Measurements from ENCODE around the gene PKM.

Gene PKM

DNA sequence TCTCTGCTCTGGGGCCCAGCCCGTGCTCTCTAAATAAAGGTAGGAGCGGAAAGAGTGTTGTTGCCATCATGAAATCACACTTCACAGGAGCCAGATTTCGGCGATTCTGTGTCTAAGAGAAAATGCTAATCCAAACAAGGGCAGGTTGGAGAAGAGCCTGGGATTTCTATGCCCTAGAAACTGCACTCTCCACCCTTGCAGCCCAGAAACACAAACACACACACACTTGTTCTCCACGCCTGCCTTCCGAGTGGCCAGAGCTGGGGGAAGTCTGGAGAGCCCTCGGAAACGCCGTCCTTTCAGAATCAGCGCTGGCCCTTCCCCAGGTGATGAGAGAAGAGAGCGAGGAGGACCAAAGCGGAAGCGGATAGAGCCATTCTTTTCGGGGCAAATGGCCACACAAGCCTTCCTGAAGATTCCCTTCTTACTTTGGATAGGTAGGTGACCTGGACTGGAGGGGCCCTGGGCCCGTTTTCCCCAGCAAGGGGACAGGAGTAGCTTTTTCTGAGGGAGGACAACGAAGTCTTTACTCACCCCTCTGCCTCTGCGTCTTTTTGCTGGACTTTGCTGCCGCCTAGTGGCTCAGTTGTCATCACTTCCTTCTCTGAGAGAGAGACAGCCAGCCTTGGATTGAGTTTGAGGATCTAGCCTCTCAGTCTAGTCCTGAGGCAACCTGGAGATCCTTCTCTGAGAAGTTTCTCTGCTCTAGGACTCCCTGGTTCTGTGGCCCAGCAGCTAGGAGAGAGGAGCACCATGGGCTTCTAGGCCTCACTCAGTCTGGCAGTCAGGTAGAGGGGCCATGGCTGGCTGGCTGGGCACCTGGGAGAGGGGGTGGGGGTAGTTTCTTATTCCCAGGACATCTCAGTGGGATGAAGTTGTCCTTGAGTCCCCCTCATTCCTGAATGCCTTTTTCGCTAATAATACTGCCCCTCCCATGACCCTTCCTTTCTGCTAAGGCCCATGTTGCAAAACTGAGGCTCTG is 75.1 kb downstream of the PKM start:
- no peak overlapping the region for H3K14ac ChIP-seq (ENCODE audit: low read length)
- no peak overlapping the region for H3K4me2 ChIP-seq (ENCODE audit: insufficient read depth, low read length, poor library complexity, severe bottlenecking)
- H3K4ac ChIP-seq (ENCODE audit: low read length): no peak overlapping the region
- no peak overlapping the region for H2BK5ac ChIP-seq (ENCODE audit: low read length)
- no peak overlapping the region for H3K27ac ChIP-seq (replicated peaks; ENCODE audit: low read length)
- no CpG with 5 or more reads among the region's 19 CpGs for WGBS, 2 donors (ENCODE audit: extremely low coverage in 2 of 2, insufficient read length in 2 of 2, insufficient replicate concordance in 1 of 2)
- peak overlapping the region; percentile 79 for H2AFZ ChIP-seq (ENCODE audit: low read length)
- no peak overlapping the region for H3K4me3 ChIP-seq (ENCODE audit: low read length in 2 of 2)
- peak overlapping the region; percentile 7 for H2BK12ac ChIP-seq (ENCODE audit: low read length)
- no peaks in the 10 kb centered on the region for H3K79me1 ChIP-seq (ENCODE audit: low read depth, low read length)
- H3K9me3 ChIP-seq (replicated peaks in 1 of 2; ENCODE audit: control insufficient read depth in 2 of 2, insufficient read depth in 1 of 2, low read depth in 1 of 2, low read length in 2 of 2): no peaks in the 10 kb centered on the region
- H4K8ac ChIP-seq (ENCODE audit: low read depth, low read length): no peak overlapping the region
- no peak overlapping the region for H2AK5ac ChIP-seq (ENCODE audit: low read depth, low read length)
- no peak overlapping the region for H4K91ac ChIP-seq (ENCODE audit: low read depth, low read length, poor library complexity)
- H3K36me3 ChIP-seq (replicated peaks in 1 of 2; ENCODE audit: control insufficient read depth in 2 of 2, insufficient read depth in 2 of 2, low read length in 2 of 2): no peaks in the 10 kb centered on the region
- H3K27me3 ChIP-seq (ENCODE audit: control insufficient read depth in 3 of 3, insufficient read depth in 3 of 3, low read depth in 1 of 3, low read length in 3 of 3): no peaks in the 10 kb centered on the region
- H3K23ac ChIP-seq (ENCODE audit: low read depth, low read length, poor library complexity): no peak overlapping the region
- no peak overlapping the region for H3K9ac ChIP-seq (ENCODE audit: low read depth, low read length, poor library complexity)
- no peak overlapping the region for H2BK15ac ChIP-seq (ENCODE audit: low read length)
- peak overlapping the region; percentile 21 for H3K18ac ChIP-seq (ENCODE audit: low read length)
- no peak overlapping the region for H2BK120ac ChIP-seq (ENCODE audit: low read depth, low read length)
- peak; percentile 80 for DNase-seq (ENCODE audit: low spot score)
- peaks cover 1 to 4% of the 10 kb centered on the region in 2 donors for H3K4me1 ChIP-seq (ENCODE audit: control insufficient read depth in 2 of 2, insufficient read depth in 1 of 2, low read depth in 1 of 2, low read length in 2 of 2)

DNA sequence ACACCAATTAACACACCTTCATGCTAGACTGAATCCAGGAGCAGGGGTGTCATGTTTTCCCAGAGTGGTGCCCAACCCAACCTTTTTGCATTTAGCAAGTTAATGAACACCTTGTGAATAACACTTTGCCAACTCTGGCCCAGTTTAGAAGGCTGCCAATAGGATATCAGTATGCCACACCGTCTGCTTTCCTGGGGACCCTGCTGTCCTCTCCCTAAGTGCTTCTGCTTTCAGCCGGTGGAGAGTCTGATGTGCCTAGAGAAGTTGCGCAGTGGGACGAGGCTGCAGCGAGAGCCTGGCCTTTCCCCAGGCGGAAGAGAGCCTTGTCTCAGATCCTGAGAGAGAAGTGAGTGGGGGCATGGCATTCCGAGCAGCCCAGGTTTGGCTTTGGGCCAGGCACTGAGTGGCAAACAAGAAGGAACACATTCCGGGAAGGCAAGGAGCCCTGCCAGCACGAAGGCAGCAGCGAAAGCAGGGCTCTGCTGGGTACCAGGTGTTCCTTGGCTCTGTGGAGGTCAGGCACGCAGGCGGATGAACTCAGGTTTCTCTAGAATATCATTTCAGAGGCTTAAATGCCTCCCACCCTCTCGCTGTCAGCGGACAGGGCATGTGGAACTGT is 75.9 kb downstream of the PKM start:
- peak overlapping the region; percentile 79 for H2AFZ ChIP-seq (ENCODE audit: low read length)
- no peaks in the 10 kb centered on the region for H3K9me3 ChIP-seq (replicated peaks in 1 of 2; ENCODE audit: control insufficient read depth in 2 of 2, insufficient read depth in 1 of 2, low read depth in 1 of 2, low read length in 2 of 2)
- no peaks in the 10 kb centered on the region for H3K36me3 ChIP-seq (replicated peaks in 1 of 2; ENCODE audit: control insufficient read depth in 2 of 2, insufficient read depth in 2 of 2, low read length in 2 of 2)
- H2AK5ac ChIP-seq (ENCODE audit: low read depth, low read length): no peak overlapping the region
- H2BK5ac ChIP-seq (ENCODE audit: low read length): no peak overlapping the region
- H3K4me3 ChIP-seq (ENCODE audit: low read length in 2 of 2): no peak overlapping the region
- H3K79me1 ChIP-seq (ENCODE audit: low read depth, low read length): no peaks in the 10 kb centered on the region
- no peak overlapping the region for H3K27ac ChIP-seq (replicated peaks; ENCODE audit: low read length)
- no peaks in the 10 kb centered on the region for H3K4me1 ChIP-seq (ENCODE audit: control insufficient read depth in 2 of 2, insufficient read depth in 1 of 2, low read depth in 1 of 2, low read length in 2 of 2)
- no peak overlapping the region for H3K14ac ChIP-seq (ENCODE audit: low read length)
- no peak overlapping the region for H4K8ac ChIP-seq (ENCODE audit: low read depth, low read length)
- H3K23ac ChIP-seq (ENCODE audit: low read depth, low read length, poor library complexity): no peak overlapping the region
- H3K9ac ChIP-seq (ENCODE audit: low read depth, low read length, poor library complexity): no peak overlapping the region
- no peak overlapping the region for H2BK12ac ChIP-seq (ENCODE audit: low read length)
- no peak overlapping the region for H2BK120ac ChIP-seq (ENCODE audit: low read depth, low read length)
- no peak overlapping the region for H3K4me2 ChIP-seq (ENCODE audit: insufficient read depth, low read length, poor library complexity, severe bottlenecking)
- no peak overlapping the region for H2BK15ac ChIP-seq (ENCODE audit: low read length)
- H3K4ac ChIP-seq (ENCODE audit: low read length): no peak overlapping the region
- H3K18ac ChIP-seq (ENCODE audit: low read length): peak overlapping the region; percentile 6
- no peak for DNase-seq (ENCODE audit: low spot score)
- no peak overlapping the region for H4K91ac ChIP-seq (ENCODE audit: low read depth, low read length, poor library complexity)
- H3K27me3 ChIP-seq (ENCODE audit: control insufficient read depth in 3 of 3, insufficient read depth in 3 of 3, low read depth in 1 of 3, low read length in 3 of 3): no peaks in the 10 kb centered on the region
- no CpG with 5 or more reads among the region's 14 CpGs for WGBS, 2 donors (ENCODE audit: extremely low coverage in 2 of 2, insufficient read length in 2 of 2, insufficient replicate concordance in 1 of 2)

DNA sequence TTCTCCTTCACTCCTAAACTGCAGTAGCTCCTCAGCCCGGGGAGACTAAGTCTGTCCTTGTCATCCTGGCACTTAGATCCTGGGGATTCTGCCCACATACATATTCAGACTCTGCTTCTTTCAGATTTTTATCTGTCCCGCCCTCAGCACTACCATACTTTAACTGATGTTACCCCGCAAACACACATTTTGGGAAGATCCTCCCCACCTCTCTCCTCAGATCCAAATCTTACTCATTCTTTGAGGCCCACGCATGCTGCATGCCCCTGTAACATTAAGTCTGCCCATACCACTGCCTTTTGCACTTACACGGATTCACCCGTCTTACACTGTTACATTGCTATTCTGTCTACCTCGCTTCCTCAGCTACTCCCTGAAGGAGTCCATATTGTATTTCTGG is 76.7 kb downstream of the PKM start:
- H3K27me3 ChIP-seq (ENCODE audit: control insufficient read depth in 3 of 3, insufficient read depth in 3 of 3, low read depth in 1 of 3, low read length in 3 of 3): no peaks in the 10 kb centered on the region
- no peak overlapping the region for H2BK5ac ChIP-seq (ENCODE audit: low read length)
- no peak overlapping the region for H2AK5ac ChIP-seq (ENCODE audit: low read depth, low read length)
- H3K36me3 ChIP-seq (replicated peaks in 1 of 2; ENCODE audit: control insufficient read depth in 2 of 2, insufficient read depth in 2 of 2, low read length in 2 of 2): no peaks in the 10 kb centered on the region
- H4K91ac ChIP-seq (ENCODE audit: low read depth, low read length, poor library complexity): no peak overlapping the region
- no peak overlapping the region for H3K4me3 ChIP-seq (ENCODE audit: low read length in 2 of 2)
- H3K4ac ChIP-seq (ENCODE audit: low read length): no peak overlapping the region
- no peak overlapping the region for H3K23ac ChIP-seq (ENCODE audit: low read depth, low read length, poor library complexity)
- H3K14ac ChIP-seq (ENCODE audit: low read length): no peak overlapping the region
- no peak overlapping the region for H3K4me2 ChIP-seq (ENCODE audit: insufficient read depth, low read length, poor library complexity, severe bottlenecking)
- H3K18ac ChIP-seq (ENCODE audit: low read length): no peak overlapping the region
- no peak for DNase-seq (ENCODE audit: low spot score)
- no peaks in the 10 kb centered on the region for H3K4me1 ChIP-seq (ENCODE audit: control insufficient read depth in 2 of 2, insufficient read depth in 1 of 2, low read depth in 1 of 2, low read length in 2 of 2)
- no peak overlapping the region for H2BK15ac ChIP-seq (ENCODE audit: low read length)
- H2AFZ ChIP-seq (ENCODE audit: low read length): no peak overlapping the region
- H2BK120ac ChIP-seq (ENCODE audit: low read depth, low read length): no peak overlapping the region
- no peak overlapping the region for H3K27ac ChIP-seq (replicated peaks; ENCODE audit: low read length)
- H3K79me1 ChIP-seq (ENCODE audit: low read depth, low read length): no peaks in the 10 kb centered on the region
- H2BK12ac ChIP-seq (ENCODE audit: low read length): no peak overlapping the region
- H4K8ac ChIP-seq (ENCODE audit: low read depth, low read length): no peak overlapping the region
- H3K9ac ChIP-seq (ENCODE audit: low read depth, low read length, poor library complexity): no peak overlapping the region
- WGBS, 2 donors (ENCODE audit: extremely low coverage in 2 of 2, insufficient read length in 2 of 2, insufficient replicate concordance in 1 of 2): no CpG with 5 or more reads among the region's 7 CpGs
- H3K9me3 ChIP-seq (replicated peaks in 1 of 2; ENCODE audit: control insufficient read depth in 2 of 2, insufficient read depth in 1 of 2, low read depth in 1 of 2, low read length in 2 of 2): no peaks in the 10 kb centered on the region

DNA sequence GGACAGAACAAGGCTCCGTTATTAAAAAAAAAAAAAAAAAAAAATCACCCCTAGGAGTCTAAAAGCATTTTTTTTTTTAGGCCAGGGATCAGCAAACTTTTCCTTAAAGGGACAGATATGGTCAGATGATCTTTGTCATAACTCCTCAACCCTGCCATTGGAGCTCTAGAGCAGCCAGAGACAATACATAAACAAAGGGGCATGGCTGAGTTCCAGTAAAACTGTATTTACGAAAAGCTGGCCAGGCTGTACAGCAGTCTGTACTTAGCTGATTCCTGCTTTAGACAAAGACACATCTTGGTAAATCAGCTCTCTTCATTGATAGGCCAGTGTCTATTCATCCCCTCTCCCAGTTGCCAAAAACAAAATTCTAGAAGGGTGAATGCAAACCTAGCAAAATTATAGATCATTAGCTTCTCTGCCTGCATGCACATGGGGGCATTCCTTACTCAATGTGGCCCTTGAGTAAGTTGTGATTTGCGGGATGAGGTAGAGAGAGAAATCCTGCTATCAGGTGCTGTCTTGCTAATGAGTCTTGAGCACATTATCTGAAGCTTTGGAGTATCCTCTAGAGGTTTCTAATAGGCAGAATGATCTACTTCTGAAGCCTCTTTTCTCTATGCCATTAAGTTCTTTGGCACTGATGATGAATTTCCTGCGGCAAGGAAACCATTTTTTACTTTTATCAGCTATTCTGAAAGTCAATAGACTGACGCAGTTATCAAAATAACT is 77.6 kb downstream of the PKM start:
- no peak overlapping the region for H3K27ac ChIP-seq (replicated peaks; ENCODE audit: low read length)
- DNase-seq (ENCODE audit: low spot score): no peak
- no peaks in the 10 kb centered on the region for H3K9me3 ChIP-seq (replicated peaks in 1 of 2; ENCODE audit: control insufficient read depth in 2 of 2, insufficient read depth in 1 of 2, low read depth in 1 of 2, low read length in 2 of 2)
- H2AFZ ChIP-seq (ENCODE audit: low read length): no peak overlapping the region
- H3K18ac ChIP-seq (ENCODE audit: low read length): no peak overlapping the region
- H3K14ac ChIP-seq (ENCODE audit: low read length): no peak overlapping the region
- H4K8ac ChIP-seq (ENCODE audit: low read depth, low read length): no peak overlapping the region
- H3K36me3 ChIP-seq (replicated peaks in 1 of 2; ENCODE audit: control insufficient read depth in 2 of 2, insufficient read depth in 2 of 2, low read length in 2 of 2): no peaks in the 10 kb centered on the region
- no peak overlapping the region for H3K4me3 ChIP-seq (ENCODE audit: low read length in 2 of 2)
- H4K91ac ChIP-seq (ENCODE audit: low read depth, low read length, poor library complexity): no peak overlapping the region
- no peak overlapping the region for H3K23ac ChIP-seq (ENCODE audit: low read depth, low read length, poor library complexity)
- no peaks in the 10 kb centered on the region for H3K4me1 ChIP-seq (ENCODE audit: control insufficient read depth in 2 of 2, insufficient read depth in 1 of 2, low read depth in 1 of 2, low read length in 2 of 2)
- H3K4ac ChIP-seq (ENCODE audit: low read length): no peak overlapping the region
- no peak overlapping the region for H3K4me2 ChIP-seq (ENCODE audit: insufficient read depth, low read length, poor library complexity, severe bottlenecking)
- WGBS, 2 donors (ENCODE audit: extremely low coverage in 2 of 2, insufficient read length in 2 of 2, insufficient replicate concordance in 1 of 2): no CpG with 5 or more reads among the region's 5 CpGs
- H2BK120ac ChIP-seq (ENCODE audit: low read depth, low read length): no peak overlapping the region
- H2BK15ac ChIP-seq (ENCODE audit: low read length): no peak overlapping the region
- H2AK5ac ChIP-seq (ENCODE audit: low read depth, low read length): no peak overlapping the region
- no peak overlapping the region for H3K9ac ChIP-seq (ENCODE audit: low read depth, low read length, poor library complexity)
- H2BK12ac ChIP-seq (ENCODE audit: low read length): no peak overlapping the region
- no peaks in the 10 kb centered on the region for H3K27me3 ChIP-seq (ENCODE audit: control insufficient read depth in 3 of 3, insufficient read depth in 3 of 3, low read depth in 1 of 3, low read length in 3 of 3)
- H2BK5ac ChIP-seq (ENCODE audit: low read length): no peak overlapping the region
- H3K79me1 ChIP-seq (ENCODE audit: low read depth, low read length): no peaks in the 10 kb centered on the region

Data from neuronal stem cell (in vitro differentiated cells).